ENCODE measurements around the gene SDC3.
"Not testable (repeated sequence)": the region's sequence is repeated elsewhere in the genome, so short reads cannot be mapped to it uniquely, and the experiment has no call there.

- not testable (repeated sequence) for TF ChIP-seq CTCF (conservative IDR thresholded peaks at IDR 0.05; ENCODE audit: low read depth, low read length); EZH2 (IDR thresholded peaks at IDR 0.05; ENCODE audit: borderline replicate concordance, low read depth, low read length, poor library complexity, severe bottlenecking)
Measured at GRCh38 chr1:30868057-30868456, 40.5 kb downstream of the SDC3 start.
